Inflammatory macrophage treated with lipopolysaccharide for 4 hours (primary cell): ENCODE data around the gene CDKL1.
"Not testable (repeated sequence)": the region's sequence is repeated elsewhere in the genome, so short reads cannot be mapped to it uniquely, and the experiment has no call there.

Source experiments
- DNase-seq: peaks from one replicate; pipeline ENCODE4 v3.0.0-alpha.2; 2020

Gene CDKL1

GRCh38 chr14:50320283-50320682, 76.4 kb downstream of the CDKL1 start:
- peak; percentile 84 for DNase-seq

DNA sequence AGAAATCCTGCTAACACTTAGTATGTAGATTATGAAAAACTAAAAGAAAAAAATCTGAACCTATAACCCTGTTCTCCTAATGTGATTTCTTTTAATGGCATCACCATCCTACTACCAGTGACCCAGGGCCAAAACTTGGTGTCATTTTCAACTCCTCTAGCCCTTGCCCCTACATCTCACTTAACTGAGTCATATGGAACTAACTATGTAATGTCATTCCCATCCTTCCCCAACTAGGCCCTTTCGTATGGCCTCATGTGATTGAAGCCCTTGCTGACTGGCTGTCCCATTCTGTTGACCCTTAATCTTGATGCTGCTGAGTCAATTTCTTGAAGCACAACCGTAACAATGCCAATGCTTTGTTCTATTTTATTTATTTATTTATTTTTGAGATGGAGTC, 77.0 kb downstream of the CDKL1 start:
- peak; percentile 66 for DNase-seq

DNA sequence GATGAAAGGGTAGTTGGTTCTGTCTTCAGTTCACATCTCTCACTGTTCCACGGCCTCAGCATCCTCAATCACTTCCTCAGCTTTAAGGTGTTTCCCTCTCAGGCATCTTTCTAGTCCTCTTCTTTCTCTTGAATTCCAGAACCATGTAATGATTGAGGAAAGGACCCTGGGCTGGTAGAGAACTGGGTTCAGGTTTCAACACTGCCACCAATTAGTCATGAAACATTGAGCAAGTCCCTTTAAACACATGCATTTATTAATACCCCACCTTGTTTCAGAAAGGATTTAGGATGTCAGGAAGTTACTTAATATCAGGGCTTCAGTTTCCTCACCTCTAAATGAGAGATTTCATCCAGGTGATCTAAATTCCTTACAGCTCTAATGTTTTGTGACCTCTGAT, 77.4 kb downstream of the CDKL1 start:
- DNase-seq, result peak; percentile 59

GRCh38 chr14:50318031-50318626, 78.6 kb downstream of the CDKL1 start:
- peak; percentile 30 for DNase-seq

- not testable (repeated sequence) for DNase-seq
Observed at GRCh38 chr14:50314098-50314497, 82.6 kb downstream of the CDKL1 start.

- DNase-seq, result no peak
Observed at GRCh38 chr14:50312734-50313054, 84.0 kb downstream of the CDKL1 start.

- DNase-seq, result peak; percentile 94
Observed at GRCh38 chr14:50311972-50312733, 84.5 kb downstream of the CDKL1 start, which contains the start of the genes DMAC2L and L2HGDH. Gene DMAC2L (plus strand): TSS chr14:50312324. CDS start chr14:50321488, 9,164 bp downstream. Gene L2HGDH (minus strand): TSS chr14:50312229. CDS start chr14:50312150, 79 bp downstream.

DNA sequence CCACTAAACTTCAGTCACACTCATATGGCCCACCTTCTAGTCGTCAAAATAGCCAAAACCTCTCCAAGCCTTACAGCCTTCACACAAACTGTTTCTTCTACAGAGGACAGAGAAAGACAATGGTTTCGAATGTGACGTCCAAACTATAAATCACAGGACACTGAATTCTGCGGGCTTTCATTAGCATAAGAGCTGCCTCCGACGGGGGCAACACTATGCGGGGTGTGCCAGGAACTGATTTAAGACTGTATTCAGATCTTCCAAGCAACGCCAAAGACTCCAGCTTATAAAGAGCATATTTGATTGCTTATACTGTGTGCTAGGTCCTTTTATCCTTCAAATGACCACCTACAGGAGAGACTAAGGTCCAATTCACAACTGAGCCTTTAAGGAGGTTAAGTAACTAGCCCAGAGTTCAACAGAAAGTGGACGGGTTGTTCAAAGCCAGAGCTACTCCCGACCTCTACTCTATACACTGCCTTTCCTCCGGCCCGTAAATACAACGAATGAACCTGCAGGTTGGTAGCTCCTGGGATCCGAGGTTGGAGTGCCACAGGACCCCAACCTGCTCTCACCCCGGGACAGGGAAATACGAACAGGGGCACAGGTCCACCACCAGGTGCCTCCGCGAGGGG, 85.2 kb downstream of the CDKL1 start:
- peak; percentile 19 for DNase-seq

DNA sequence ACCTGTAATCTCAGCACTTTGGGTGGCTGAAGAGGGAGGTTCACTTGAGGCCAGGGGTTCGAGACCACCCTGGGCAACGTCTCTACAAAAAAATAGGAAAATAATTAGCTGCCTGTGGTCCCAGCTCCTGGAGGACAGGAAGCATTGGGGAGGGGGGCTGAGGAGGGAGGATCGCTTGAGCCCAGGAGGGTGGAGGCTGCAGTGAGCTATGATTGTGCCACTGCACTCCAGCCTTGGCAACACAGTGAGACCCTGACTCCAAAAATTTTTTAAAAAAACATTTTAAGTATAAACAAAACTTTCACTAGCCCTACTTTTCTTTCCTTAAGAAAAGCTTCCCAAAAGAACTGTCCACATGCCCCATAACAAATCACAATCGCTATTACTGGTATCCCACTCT, 86.2 kb downstream of the CDKL1 start:
- no peak for DNase-seq

DNA sequence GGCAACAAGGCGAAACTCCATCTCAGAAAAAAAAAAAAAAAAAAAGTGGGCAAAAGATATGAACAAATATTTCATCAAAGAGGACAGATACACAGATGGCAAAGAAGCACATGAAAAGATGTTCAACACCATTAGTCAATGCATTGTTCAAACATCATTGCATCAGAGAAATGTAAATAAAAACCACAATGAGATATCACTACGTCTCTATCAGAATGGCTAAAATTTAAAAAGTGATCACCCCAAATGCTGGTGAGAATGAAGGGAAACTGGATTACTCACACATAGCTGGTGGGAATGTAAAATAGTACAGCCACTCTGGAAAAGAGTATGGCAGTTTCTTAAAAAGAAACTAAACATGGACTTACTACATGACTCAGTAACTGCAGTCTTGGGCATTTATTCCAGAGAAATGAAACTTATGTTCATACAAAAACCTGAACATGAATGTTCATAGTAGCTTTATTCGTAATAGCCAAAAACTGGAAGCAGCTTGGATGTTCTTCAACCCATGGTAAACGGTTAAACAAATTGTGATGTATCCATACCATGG, 88.2 kb downstream of the CDKL1 start:
- peak; percentile 53 for DNase-seq

- peak; percentile 90 for DNase-seq
Observed at GRCh38 chr14:50303744-50304471, 92.8 kb downstream of the CDKL1 start.

DNA sequence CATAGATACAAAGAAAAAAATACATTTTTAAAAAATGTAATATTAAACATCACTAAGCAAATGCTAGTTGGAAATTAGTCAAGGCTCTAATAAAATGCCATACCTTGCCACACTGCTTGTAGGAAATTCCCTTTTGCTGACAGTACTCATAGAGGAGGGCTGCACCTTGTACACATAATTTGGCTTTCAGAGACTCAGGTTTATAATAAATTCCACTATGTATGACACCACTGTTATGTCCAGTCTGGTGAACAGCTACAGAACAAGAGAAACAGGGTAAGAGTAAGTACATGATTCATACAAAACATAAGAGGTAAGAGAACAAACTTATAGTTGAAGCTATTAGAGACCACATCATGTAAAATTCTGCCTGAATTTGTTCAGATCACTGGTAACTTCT, 94.8 kb downstream of the CDKL1 start:
- DNase-seq, result no peak

DNA sequence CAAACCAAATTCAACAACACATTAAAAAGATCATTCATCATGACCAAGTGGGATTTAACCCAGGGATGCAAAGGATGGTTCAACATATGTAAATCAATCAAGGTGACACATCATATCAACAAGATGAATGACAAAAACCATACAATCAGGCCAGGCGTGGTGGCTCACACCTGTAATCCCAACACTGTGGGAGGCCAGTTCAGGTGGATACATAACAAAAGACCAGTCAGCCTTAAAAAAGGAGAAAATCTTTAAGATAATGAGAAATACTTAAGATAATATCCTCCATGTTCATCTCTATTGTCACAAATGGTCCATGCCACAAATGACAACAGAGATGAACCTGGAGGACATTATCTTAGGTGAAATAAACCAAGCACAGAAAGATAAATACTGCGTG, 97.1 kb downstream of the CDKL1 start:
- DNase-seq, result no peak

DNA sequence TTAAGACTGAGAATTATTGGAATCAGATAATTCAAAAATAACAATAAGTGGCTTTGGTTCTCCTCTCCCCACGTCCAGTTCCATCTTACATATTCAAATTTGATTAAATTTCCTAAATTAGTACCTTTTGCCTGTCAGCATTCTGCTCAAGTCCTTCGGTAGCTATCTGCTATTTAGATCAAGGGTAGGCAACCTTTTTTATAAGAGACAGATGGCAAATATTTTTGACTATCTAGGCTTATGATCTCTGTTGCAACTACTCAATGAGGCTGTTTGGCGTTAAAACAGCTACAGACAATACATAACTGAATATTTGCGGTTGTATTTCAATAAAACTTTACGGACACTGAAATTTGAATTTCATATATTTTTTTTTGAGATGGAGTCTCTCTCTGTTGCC, 106.4 kb downstream of the CDKL1 start:
- no peak for DNase-seq

DNA sequence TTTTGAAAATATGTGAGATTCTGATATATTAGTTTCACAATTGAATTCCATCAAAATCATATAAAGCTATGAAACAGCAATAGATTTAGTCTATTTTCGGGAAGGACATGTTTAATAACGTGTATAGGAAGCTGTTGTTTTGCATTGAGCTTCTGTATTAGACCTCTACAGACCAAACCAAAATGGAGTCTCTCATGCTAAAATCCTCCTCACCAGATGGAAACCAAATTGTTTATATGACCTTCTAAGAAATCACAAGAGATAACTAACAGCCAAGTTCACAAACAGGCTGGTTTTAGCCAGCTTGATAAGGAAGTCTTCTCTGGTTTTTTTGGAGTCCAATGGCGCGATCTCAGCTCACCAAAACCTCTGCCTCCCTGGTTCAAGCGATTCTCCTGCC, 108.5 kb downstream of the CDKL1 start:
- no peak for DNase-seq

DNA sequence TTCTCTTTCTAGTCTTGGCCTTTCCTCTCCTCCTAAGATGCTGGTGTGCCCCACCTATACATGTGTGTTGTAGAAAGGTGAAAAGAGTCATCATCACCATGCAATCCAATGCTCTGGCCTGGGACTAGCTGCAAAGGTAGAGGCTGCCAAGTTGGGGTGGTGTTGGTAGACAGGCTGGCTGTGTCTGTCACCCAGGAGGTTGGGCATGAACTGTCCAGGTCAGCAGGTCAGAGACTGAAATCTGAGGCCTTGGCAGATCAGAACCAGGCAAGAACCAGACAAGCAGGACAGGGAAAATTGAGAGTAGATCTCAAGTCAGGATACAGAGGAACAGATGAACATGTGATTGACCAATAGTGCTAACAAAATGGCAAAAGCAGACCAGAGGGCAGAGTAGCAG, 110.8 kb downstream of the CDKL1 start:
- DNase-seq, result no peak
